Measurements from ENCODE around the gene AKR1C4.
"Not testable (repeated sequence)": the region's sequence is repeated elsewhere in the genome, so short reads cannot be mapped to it uniquely, and the experiment has no call there.

AKR1C4 gene

GRCh38 chr10:5229019-5229418 is 32.4 kb downstream of the AKR1C4 start:
- intact Hi-C loops (cut with micrococcal nuclease): no loop called here
- Mint-ChIP-seq H3K9me3 (peaks cover 11% of the 10 kb centered on the region), H3K27me3 (no peaks in the 10 kb centered on the region), H3K36me3 (ENCODE audit: low read depth) (no peaks in the 10 kb centered on the region), H3K4me3 (no peak overlapping the region), H3K4me1 (ENCODE audit: low read depth) (peaks cover 2% of the 10 kb centered on the region), H3K27ac (no peak overlapping the region)

- H3K27me3 Mint-ChIP-seq: no peaks in the 10 kb centered on the region
- peaks cover 18% of the 10 kb centered on the region for H3K9me3 Mint-ChIP-seq
- no peak overlapping the region for H3K27ac Mint-ChIP-seq
- H3K4me3 Mint-ChIP-seq: no peak overlapping the region
- peaks cover 7% of the 10 kb centered on the region for H3K36me3 Mint-ChIP-seq (ENCODE audit: low read depth)
- intact Hi-C loops (cut with micrococcal nuclease): no loop called here
- peaks cover 18% of the 10 kb centered on the region for H3K4me1 Mint-ChIP-seq (ENCODE audit: low read depth)
Measured at GRCh38 chr10:5233324-5233723, 36.7 kb downstream of the AKR1C4 start.

GRCh38 chr10:5234106-5234860 is 37.6 kb downstream of the AKR1C4 start:
- H3K9me3 Mint-ChIP-seq: peaks cover 18% of the 10 kb centered on the region
- peaks cover 7% of the 10 kb centered on the region for H3K36me3 Mint-ChIP-seq (ENCODE audit: low read depth)
- H3K27me3 Mint-ChIP-seq: no peaks in the 10 kb centered on the region

GRCh38 chr10:5237541-5237940 is 40.9 kb downstream of the AKR1C4 start:
- Mint-ChIP-seq H3K9me3 (peaks cover 18% of the 10 kb centered on the region), H3K4me1 (ENCODE audit: low read depth) (peaks cover 18% of the 10 kb centered on the region)
- H3K27me3 Mint-ChIP-seq; H3K27ac Mint-ChIP-seq; H3K4me3 Mint-ChIP-seq; H3K36me3 Mint-ChIP-seq (ENCODE audit: low read depth); intact Hi-C loops (cut with micrococcal nuclease): not testable (repeated sequence)

More at GRCh38 chr10:5234106-5234860, 37.6 kb downstream of the AKR1C4 start:
- intact Hi-C loops (cut with micrococcal nuclease): no loop called here
- Mint-ChIP-seq H3K27ac (peak overlapping the region; percentile 39), H3K4me3 (peak overlapping the region; percentile 4), H3K4me1 (ENCODE audit: low read depth) (peaks cover 18% of the 10 kb centered on the region)

- peaks cover 2% of the 10 kb centered on the region for H3K27me3 Mint-ChIP-seq
- intact Hi-C loops (cut with micrococcal nuclease): no loop called here
- H3K27ac Mint-ChIP-seq: no peak overlapping the region
- H3K4me3 Mint-ChIP-seq: no peak overlapping the region
- H3K4me1 Mint-ChIP-seq (ENCODE audit: low read depth): no peaks in the 10 kb centered on the region
- peaks cover 7% of the 10 kb centered on the region for H3K9me3 Mint-ChIP-seq
- H3K36me3 Mint-ChIP-seq (ENCODE audit: low read depth): peaks cover 4% of the 10 kb centered on the region
Measured at GRCh38 chr10:5242585-5242984, 45.9 kb downstream of the AKR1C4 start.

- no peak overlapping the region for H3K27ac Mint-ChIP-seq
- H3K36me3 Mint-ChIP-seq (ENCODE audit: low read depth): no peaks in the 10 kb centered on the region
- no peaks in the 10 kb centered on the region for H3K4me1 Mint-ChIP-seq (ENCODE audit: low read depth)
- peaks cover 2% of the 10 kb centered on the region for H3K27me3 Mint-ChIP-seq
- intact Hi-C loops (cut with micrococcal nuclease): no loop called here
- H3K9me3 Mint-ChIP-seq: no peaks in the 10 kb centered on the region
- H3K4me3 Mint-ChIP-seq: no peak overlapping the region
Measured at GRCh38 chr10:5243521-5243987, 46.9 kb downstream of the AKR1C4 start.

- Mint-ChIP-seq H3K4me1 (ENCODE audit: low read depth) (peaks cover 6% of the 10 kb centered on the region), H3K9me3 (no peaks in the 10 kb centered on the region), H3K27me3 (no peaks in the 10 kb centered on the region), H3K27ac (no peak overlapping the region), H3K4me3 (no peak overlapping the region), H3K36me3 (ENCODE audit: low read depth) (no peaks in the 10 kb centered on the region)
- intact Hi-C loops (cut with micrococcal nuclease): no loop called here
Measured at GRCh38 chr10:5252177-5253037, 55.8 kb downstream of the AKR1C4 start.

GRCh38 chr10:5254488-5254887 is 57.9 kb downstream of the AKR1C4 start:
- Mint-ChIP-seq H3K4me3 (no peak overlapping the region), H3K9me3 (no peaks in the 10 kb centered on the region), H3K27me3 (no peaks in the 10 kb centered on the region), H3K36me3 (ENCODE audit: low read depth) (no peaks in the 10 kb centered on the region), H3K4me1 (ENCODE audit: low read depth) (peaks cover 6% of the 10 kb centered on the region), H3K27ac (no peak overlapping the region)
- intact Hi-C loops (cut with micrococcal nuclease): no loop called here

GRCh38 chr10:5257768-5258167 is 61.1 kb downstream of the AKR1C4 start:
- H3K4me3 Mint-ChIP-seq; intact Hi-C loops (cut with micrococcal nuclease); H3K4me1 Mint-ChIP-seq (ENCODE audit: low read depth); H3K9me3 Mint-ChIP-seq; H3K27ac Mint-ChIP-seq; H3K36me3 Mint-ChIP-seq (ENCODE audit: low read depth); H3K27me3 Mint-ChIP-seq: not testable (repeated sequence)

- no peaks in the 10 kb centered on the region for H3K27me3 Mint-ChIP-seq
- H3K4me3 Mint-ChIP-seq: no peak overlapping the region
- no peak overlapping the region for H3K27ac Mint-ChIP-seq
- intact Hi-C loops (cut with micrococcal nuclease): no loop called here
- no peaks in the 10 kb centered on the region for H3K36me3 Mint-ChIP-seq (ENCODE audit: low read depth)
- no peaks in the 10 kb centered on the region for H3K9me3 Mint-ChIP-seq
- peaks cover 9% of the 10 kb centered on the region for H3K4me1 Mint-ChIP-seq (ENCODE audit: low read depth)
Measured at GRCh38 chr10:5259132-5259951, 62.7 kb downstream of the AKR1C4 start.

- no peaks in the 10 kb centered on the region for H3K27me3 Mint-ChIP-seq
- H3K36me3 Mint-ChIP-seq (ENCODE audit: low read depth): no peaks in the 10 kb centered on the region
- no peaks in the 10 kb centered on the region for H3K9me3 Mint-ChIP-seq
- intact Hi-C loops (cut with micrococcal nuclease): no loop called here
- no peak overlapping the region for H3K27ac Mint-ChIP-seq
- H3K4me1 Mint-ChIP-seq (ENCODE audit: low read depth): peaks cover 9% of the 10 kb centered on the region
- H3K4me3 Mint-ChIP-seq: no peak overlapping the region
Measured at GRCh38 chr10:5259952-5260578, 63.4 kb downstream of the AKR1C4 start.

- no peaks in the 10 kb centered on the region for H3K36me3 Mint-ChIP-seq (ENCODE audit: low read depth)
- H3K9me3 Mint-ChIP-seq: no peaks in the 10 kb centered on the region
- H3K4me3 Mint-ChIP-seq: no peak overlapping the region
- H3K4me1 Mint-ChIP-seq (ENCODE audit: low read depth): peaks cover 9% of the 10 kb centered on the region
- intact Hi-C loops (cut with micrococcal nuclease): no loop called here
- H3K27me3 Mint-ChIP-seq: no peaks in the 10 kb centered on the region
- no peak overlapping the region for H3K27ac Mint-ChIP-seq
Measured at GRCh38 chr10:5260828-5261227, 64.2 kb downstream of the AKR1C4 start.

- Mint-ChIP-seq H3K36me3 (ENCODE audit: low read depth) (no peaks in the 10 kb centered on the region), H3K4me3 (no peak overlapping the region), H3K9me3 (peaks cover 13% of the 10 kb centered on the region), H3K27me3 (no peaks in the 10 kb centered on the region), H3K4me1 (ENCODE audit: low read depth) (peaks cover 15% of the 10 kb centered on the region), H3K27ac (no peak overlapping the region)
- intact Hi-C loops (cut with micrococcal nuclease): no loop called here
Measured at GRCh38 chr10:5265139-5265538, 68.5 kb downstream of the AKR1C4 start.

Data from dendritic cell treated with granulocyte-macrophage colony-stimulating factor and Interleukin-4, amounts not matched to agents 40 ng/mL and 50 ng/mL, for 4 days (primary cell).